SK-N-SH (cell line): ENCODE measurements around the gene PPIL1. TPM values are rescaled to one million over a fixed set of nuclear protein-coding genes. Genes with fewer than 3 reads are reported as not detected.

Experiments used
- CTCF ChIA-PET: fragments of 300-600, 350-600 bp; formaldehyde crosslinking; extraction: SDS; loops from one replicate; lab custom pipeline; 2021; lab: Yijun Ruan, JAX
- POLR2A ChIA-PET: fragments of 350-600 bp; sonication (Branson Sonifier 250); formaldehyde crosslinking; extraction: SDS; loops from one replicate; lab custom pipeline; 2020; ENCODE audit warnings: antibody characterized with exemption, inconsistent platforms; lab: Yijun Ruan, JAX
- DNase-seq: peaks from one replicate; pipeline ENCODE4 v3.0.0; 2012
- H2AFZ ChIP-seq: fragments of 200-600 bp; sonication (generic); 2 replicates; pipeline ENCODE4 v1.8.1; 2016; ENCODE audit warnings: antibody characterized with exemption, mild to moderate bottlenecking, low read depth
- H3F3A ChIP-seq: fragments of 200-600 bp; sonication (generic); replicated peaks from 2 replicates; pipeline ENCODE3; 2016; ENCODE audit warnings: antibody characterized with exemption, mild to moderate bottlenecking; ENCODE audit not compliant: insufficient read depth
- H3K27ac ChIP-seq, 2 experiments: fragments of 200-500 bp in 1 of 2; fragments of 200-600 bp in 1 of 2; sonication (Bioruptor generic) in 1 of 2; sonication (generic), shearing (Covaris generic) in 1 of 2; 2 replicates each; pipeline versions ENCODE4 v1.5.1 to v1.6.1; 2014 to 2016; ENCODE audit warnings: low read depth in 2 of 2, inconsistent platforms in 1 of 2, low read length in 1 of 2, mild to moderate bottlenecking in 1 of 2, mixed read lengths in 1 of 2
- H3K27me3 ChIP-seq: fragments of 200-600 bp; sonication (generic), shearing (Covaris generic); 2 replicates; pipeline ENCODE4 v1.6.1; 2016; ENCODE audit warnings: mixed run types; ENCODE audit not compliant: insufficient read depth
- H3K36me3 ChIP-seq, 2 experiments: fragments of 200-500 bp in 1 of 2; fragments of 200-600 bp in 1 of 2; sonication (Bioruptor generic) in 1 of 2; sonication (generic) in 1 of 2; replicated peaks in 1 of 2; 2 replicates each; pipeline versions ENCODE3 to v1.5.1; 2014 to 2016; ENCODE audit warnings: low read length in 1 of 2, mild to moderate bottlenecking in 1 of 2; ENCODE audit not compliant: insufficient read depth in 2 of 2, control insufficient read depth in 1 of 2
- H3K4me1 ChIP-seq, 2 experiments: fragments of 200-500 bp in 1 of 2; fragments of 200-600 bp in 1 of 2; sonication (Bioruptor generic) in 1 of 2; sonication (generic), shearing (Covaris generic) in 1 of 2; 2 replicates each; pipeline versions ENCODE4 v1.5.1 to v1.6.1; 2014 to 2016; ENCODE audit warnings: low read depth in 1 of 2, low read length in 1 of 2, mixed run types in 1 of 2; ENCODE audit not compliant: insufficient read depth in 2 of 2, control insufficient read depth in 1 of 2
- H3K4me2 ChIP-seq: fragments of 200-600 bp; sonication (generic), shearing (Covaris generic); 2 replicates; pipeline ENCODE4 v1.6.1; 2017; ENCODE audit warnings: mixed run types
- H3K4me3 ChIP-seq, 2 experiments: fragments of 200-500 bp in 1 of 2; fragments of 200-600 bp in 1 of 2; sonication (Bioruptor generic) in 1 of 2; sonication (generic), shearing (Covaris generic) in 1 of 2; 2 replicates each; pipeline versions ENCODE4 v1.5.1 to v1.8.1; 2014 to 2016; ENCODE audit warnings: low read depth in 2 of 2, inconsistent platforms in 1 of 2, low read length in 1 of 2, mild to moderate bottlenecking in 1 of 2, mixed read lengths in 1 of 2, moderate library complexity in 1 of 2
- H3K79me2 ChIP-seq: fragments of 200-600 bp; sonication (generic); 2 replicates; pipeline ENCODE4 v1.8.1; 2017; ENCODE audit warnings: mild to moderate bottlenecking; ENCODE audit not compliant: insufficient read depth
- H3K9ac ChIP-seq: fragments of 200-600 bp; sonication (generic); 2 replicates; pipeline ENCODE4 v1.6.1; 2017; ENCODE audit warnings: mixed run types
- H3K9me2 ChIP-seq: fragments of 200-600 bp; sonication (generic); 2 replicates; pipeline ENCODE4 v1.6.1; 2017; ENCODE audit warnings: mixed run types
- H3K9me3 ChIP-seq: fragments of 200-600 bp; sonication (generic); 2 replicates; pipeline ENCODE4 v1.6.1; 2017; ENCODE audit warnings: mixed run types, mild to moderate bottlenecking, moderate library complexity
- H4K20me1 ChIP-seq: fragments of 200-600 bp; sonication (generic); 2 replicates; pipeline ENCODE4 v1.6.1; 2017; ENCODE audit warnings: mild to moderate bottlenecking, mixed run types; ENCODE audit not compliant: insufficient read depth
- CHD2 ChIP-seq: fragments of 150-350 bp; IDR thresholded peaks from 2 replicates; pipeline ENCODE4 v1.6.1; 2018; ENCODE audit warnings: low read length; ENCODE audit not compliant: partially characterized antibody
- FOXM1 ChIP-seq: IDR thresholded peaks from 2 replicates; pipeline ENCODE4 v1.4.0; 2012; ENCODE audit warnings: low read depth, mild to moderate bottlenecking
- IRF3 ChIP-seq: fragments of 150-350 bp; IDR thresholded peaks from 2 replicates; pipeline ENCODE4 v1.6.1; 2016; ENCODE audit warnings: mild to moderate bottlenecking, low read depth, low read length
- MAX ChIP-seq: IDR thresholded peaks from 2 replicates; pipeline ENCODE4 v1.4.0; 2012; ENCODE audit warnings: low read depth
- MEF2A ChIP-seq: IDR thresholded peaks from 2 replicates; pipeline ENCODE4 v1.4.0; 2012; ENCODE audit warnings: low read depth, borderline replicate concordance
- MXI1 ChIP-seq: IDR thresholded peaks from 2 replicates; pipeline ENCODE4 v1.6.1; 2012; ENCODE audit warnings: mild to moderate bottlenecking, low read depth, low read length, improper control_type of control experiment
- PBX3 ChIP-seq: IDR thresholded peaks from 2 replicates; pipeline ENCODE4; 2012
- POLR2AphosphoS5 ChIP-seq: IDR thresholded peaks from 2 replicates; pipeline ENCODE4 v1.6.1; 2012; ENCODE audit warnings: low read depth, low read length
- RCOR1 ChIP-seq: fragments of 150-350 bp; IDR thresholded peaks from 2 replicates; pipeline ENCODE4 v1.6.1; 2017; ENCODE audit warnings: antibody characterized with exemption, low read length
- REST ChIP-seq: IDR thresholded peaks from 2 replicates; pipeline ENCODE4 v1.6.1; 2012; ENCODE audit warnings: mild to moderate bottlenecking, low read depth, low read length, moderate library complexity
- RXRA ChIP-seq: IDR thresholded peaks from 2 replicates; pipeline ENCODE4 v1.4.0; 2012; ENCODE audit warnings: low read depth, mild to moderate bottlenecking, borderline replicate concordance
- SMC3 ChIP-seq: IDR thresholded peaks from 2 replicates; pipeline ENCODE4 v1.6.1; 2012; ENCODE audit warnings: low read depth, low read length, improper control_type of control experiment
- WGBS: methylation state at CpG from one replicate; pipeline ENCODE4 v1.1.6; 2017; ENCODE audit warnings: low lambda C conversion rate; 5-methylcytosine and 5-hydroxymethylcytosine counted together
- polyA plus RNA-seq, 3 experiments: library from polyadenylated mRNA; depleted of rRNA; stranded (reverse); fragments of >200 nt; gene quantifications; 2 replicates each; pipeline ENCODE4 v1.2.3, GENCODE V29; 2012

PPIL1 gene
- polyA plus RNA-seq, 1 of the 3 experiments (the other 2 are of a cell fraction): 36.6 TPM

- ChIA-PET POLR2A (no interaction called here), CTCF (interaction anchor here (0.6 to 1.7 kb wide), 3 partner anchors 13 to 141 kb away, joined by 3 to 5 read pairs (median 5); partner anchors contain the start of gene C6orf89)
- H3K9me3 ChIP-seq: no peaks in the 10 kb centered on the region
- no peak overlapping the region for H2AFZ ChIP-seq
- H3K27ac ChIP-seq: no peak overlapping the region
- H4K20me1 ChIP-seq: 0 out of 2 replicates have a peak, but pooled peaks cover 2% of the 10 kb centered on the region
- no peak overlapping the region for H3K4me2 ChIP-seq
- H3F3A ChIP-seq: peaks cover 5% of the 10 kb centered on the region
- WGBS: 42% methylated on average over 2 of the region's 2 CpGs
- no peaks in the 10 kb centered on the region for H3K9me2 ChIP-seq
- H3K4me1 ChIP-seq: peaks cover 0 to 3% of the 10 kb centered on the region in 2 experiments; a peak in 2 of 4 replicates
- peaks cover 4% of the 10 kb centered on the region; the same call in 1 of the 2 replicates for H3K79me2 ChIP-seq
- peaks cover 51 to 57% of the 10 kb centered on the region in 2 experiments for H3K36me3 ChIP-seq
- H3K27me3 ChIP-seq: no peaks in the 10 kb centered on the region
- TF ChIP-seq RXRA (no peak), SMC3 (no peak), MAX (no peak), MXI1 (no peak), REST (no peak), CHD2 (no peak)
- no peak for DNase-seq
- no peak overlapping the region for H3K4me3 ChIP-seq
- no peak overlapping the region for H3K9ac ChIP-seq
Measured at GRCh38 chr6:36906539-36907325, 32.1 kb upstream of the PPIL1 start.

GRCh38 chr6:36904851-36905393, 30.3 kb upstream of the PPIL1 start:
- H4K20me1 ChIP-seq: no peaks in the 10 kb centered on the region
- H3K4me3 ChIP-seq: no peak overlapping the region
- no peaks in the 10 kb centered on the region for H3K27me3 ChIP-seq
- DNase-seq: no peak
- no peak overlapping the region for H3K9ac ChIP-seq
- peaks cover 4% of the 10 kb centered on the region; the same call in 1 of the 2 replicates for H3K79me2 ChIP-seq
- H3K4me1 ChIP-seq: no peaks in the 10 kb centered on the region; a peak in 1 of 4 replicates
- 92% methylated on average over 3 of the region's 5 CpGs for WGBS
- no peak overlapping the region for H2AFZ ChIP-seq
- ChIA-PET CTCF (interaction anchor here (3.6 kb wide), 1 partner anchor 19 kb away, joined by 13 read pairs; the partner anchor contains the start of gene C6orf89), POLR2A (no interaction called here)
- H3K27ac ChIP-seq: no peak overlapping the region
- H3K9me2 ChIP-seq: no peaks in the 10 kb centered on the region
- H3K4me2 ChIP-seq: no peak overlapping the region
- H3K36me3 ChIP-seq: peaks cover 53 to 57% of the 10 kb centered on the region in 2 experiments
- H3K9me3 ChIP-seq: no peaks in the 10 kb centered on the region
- no peaks in the 10 kb centered on the region for H3F3A ChIP-seq
- TF ChIP-seq MEF2A (no peak), PBX3 (no peak), RCOR1 (no peak), POLR2AphosphoS5 (no peak), FOXM1 (no peak), IRF3 (no peak)
